Esophagus mucosa (tissue), 1 donor: ENCODE data around the gene CNTN4. TPM values are rescaled to one million over a fixed set of nuclear protein-coding genes. Genes with fewer than 3 reads are reported as not detected.

Experiments used
- ATAC-seq: fragments of 200-7000 bp; cut with Tn5 transposase; one replicate; pipeline ENCODE4 v1.9.1; 2020
- total RNA-seq: library from RNA; stranded (reverse); gene quantifications from one replicate; pipeline ENCODE4 v1.2.4, GENCODE V29; 2023
- donor health status: DM: yes; HTN: yes; CAD: no.

CNTN4 gene
- total RNA-seq, 1 donor from 2014 or later = 0.68 TPM

- ATAC-seq = no peak
Observed at GRCh38 chr3:2603692-2604289, 505.1 kb downstream of the CNTN4 start.

- no peak for ATAC-seq
Observed at GRCh38 chr3:2614578-2614977, 515.9 kb downstream of the CNTN4 start.

GRCh38 chr3:2615080-2615479, 516.4 kb downstream of the CNTN4 start:
- ATAC-seq = no peak

- no peak for ATAC-seq
Observed at GRCh38 chr3:2623436-2623835, 524.8 kb downstream of the CNTN4 start.

- ATAC-seq = no peak
Observed at GRCh38 chr3:2628117-2628516, 529.5 kb downstream of the CNTN4 start.

- no peak for ATAC-seq
Observed at GRCh38 chr3:2635511-2635910, 536.8 kb downstream of the CNTN4 start.

GRCh38 chr3:2643606-2644005, 544.9 kb downstream of the CNTN4 start:
- ATAC-seq = no peak

GRCh38 chr3:2645001-2645400, 546.3 kb downstream of the CNTN4 start:
- no peak for ATAC-seq

GRCh38 chr3:2650746-2651145, 552.1 kb downstream of the CNTN4 start:
- no peak for ATAC-seq

- ATAC-seq = no peak
Observed at GRCh38 chr3:2652386-2652785, 553.7 kb downstream of the CNTN4 start.

- no peak for ATAC-seq
Observed at GRCh38 chr3:2653706-2654105, 555.0 kb downstream of the CNTN4 start.

- no peak for ATAC-seq
Observed at GRCh38 chr3:2655229-2655701, 556.6 kb downstream of the CNTN4 start.

- no peak for ATAC-seq
Observed at GRCh38 chr3:2656806-2657777, 558.4 kb downstream of the CNTN4 start.

GRCh38 chr3:2657971-2658370, 559.3 kb downstream of the CNTN4 start:
- no peak for ATAC-seq

GRCh38 chr3:2659896-2660295, 561.2 kb downstream of the CNTN4 start:
- no peak for ATAC-seq

- ATAC-seq = no peak
Observed at GRCh38 chr3:2661078-2661477, 562.4 kb downstream of the CNTN4 start.

GRCh38 chr3:2677501-2677900, 578.8 kb downstream of the CNTN4 start:
- ATAC-seq = no peak

GRCh38 chr3:2680236-2680635, 581.6 kb downstream of the CNTN4 start:
- no peak for ATAC-seq

- ATAC-seq = no peak
Observed at GRCh38 chr3:2684046-2684445, 585.4 kb downstream of the CNTN4 start.

GRCh38 chr3:2686816-2687502, 588.3 kb downstream of the CNTN4 start:
- no peak for ATAC-seq

- ATAC-seq = no peak
Observed at GRCh38 chr3:2697589-2697988, 598.9 kb downstream of the CNTN4 start.

- no peak for ATAC-seq
Observed at GRCh38 chr3:2701471-2701870, 602.8 kb downstream of the CNTN4 start.

GRCh38 chr3:2706144-2706835, 607.6 kb downstream of the CNTN4 start:
- no peak for ATAC-seq
